Measurements from ENCODE around the gene FAM171A2.

Gene FAM171A2

DNA sequence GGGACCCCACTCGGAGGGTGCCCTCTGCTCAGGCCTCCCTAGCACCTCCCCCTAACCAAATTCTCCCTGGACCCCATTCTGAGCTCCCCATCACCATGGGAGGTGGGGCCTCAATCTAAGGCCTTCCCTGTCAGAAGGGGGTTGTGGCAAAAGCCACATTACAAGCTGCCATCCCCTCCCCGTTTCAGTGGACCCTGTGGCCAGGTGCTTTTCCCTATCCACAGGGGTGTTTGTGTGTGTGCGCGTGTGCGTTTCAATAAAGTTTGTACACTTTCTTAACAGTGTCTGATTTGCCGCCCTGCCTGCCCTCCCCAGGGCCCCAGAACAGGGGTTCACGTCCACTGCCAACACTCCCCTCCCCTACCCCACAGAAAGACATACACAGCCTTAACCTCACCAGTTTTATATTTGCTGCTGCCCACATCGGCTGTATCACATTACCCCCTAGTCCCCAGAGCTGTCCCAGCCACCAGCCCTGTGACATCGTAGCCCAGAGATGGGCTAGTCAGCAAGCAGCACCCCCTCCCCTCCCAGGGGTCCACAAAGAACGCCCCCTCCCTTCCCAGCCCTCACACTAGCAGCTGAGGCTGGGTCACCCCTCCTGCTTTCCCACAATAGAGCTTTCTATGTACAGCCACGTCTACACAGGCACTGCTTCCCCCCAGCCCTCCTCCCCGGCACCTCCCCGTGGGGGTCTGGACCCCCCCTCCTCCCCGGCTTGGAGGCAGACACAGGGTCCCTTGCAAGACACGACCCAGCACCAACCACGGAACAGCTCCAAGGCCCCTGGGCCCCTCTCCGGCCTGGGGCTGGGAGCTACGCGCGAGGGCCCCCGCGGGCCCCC lies 10.6 kb downstream of the FAM171A2 start:
- TF ChIP-seq, protein P1, sequence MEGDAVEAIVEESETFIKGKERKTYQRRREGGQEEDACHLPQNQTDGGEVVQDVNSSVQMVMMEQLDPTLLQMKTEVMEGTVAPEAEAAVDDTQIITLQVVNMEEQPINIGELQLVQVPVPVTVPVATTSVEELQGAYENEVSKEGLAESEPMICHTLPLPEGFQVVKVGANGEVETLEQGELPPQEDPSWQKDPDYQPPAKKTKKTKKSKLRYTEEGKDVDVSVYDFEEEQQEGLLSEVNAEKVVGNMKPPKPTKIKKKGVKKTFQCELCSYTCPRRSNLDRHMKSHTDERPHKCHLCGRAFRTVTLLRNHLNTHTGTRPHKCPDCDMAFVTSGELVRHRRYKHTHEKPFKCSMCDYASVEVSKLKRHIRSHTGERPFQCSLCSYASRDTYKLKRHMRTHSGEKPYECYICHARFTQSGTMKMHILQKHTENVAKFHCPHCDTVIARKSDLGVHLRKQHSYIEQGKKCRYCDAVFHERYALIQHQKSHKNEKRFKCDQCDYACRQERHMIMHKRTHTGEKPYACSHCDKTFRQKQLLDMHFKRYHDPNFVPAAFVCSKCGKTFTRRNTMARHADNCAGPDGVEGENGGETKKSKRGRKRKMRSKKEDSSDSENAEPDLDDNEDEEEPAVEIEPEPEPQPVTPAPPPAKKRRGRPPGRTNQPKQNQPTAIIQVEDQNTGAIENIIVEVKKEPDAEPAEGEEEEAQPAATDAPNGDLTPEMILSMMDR (IDR thresholded peaks at IDR 0.05; ENCODE audit: low read depth, low read length), result no peak
- no peak overlapping the region for H3K4me3 ChIP-seq (ENCODE audit: low read depth, low read length)

DNA sequence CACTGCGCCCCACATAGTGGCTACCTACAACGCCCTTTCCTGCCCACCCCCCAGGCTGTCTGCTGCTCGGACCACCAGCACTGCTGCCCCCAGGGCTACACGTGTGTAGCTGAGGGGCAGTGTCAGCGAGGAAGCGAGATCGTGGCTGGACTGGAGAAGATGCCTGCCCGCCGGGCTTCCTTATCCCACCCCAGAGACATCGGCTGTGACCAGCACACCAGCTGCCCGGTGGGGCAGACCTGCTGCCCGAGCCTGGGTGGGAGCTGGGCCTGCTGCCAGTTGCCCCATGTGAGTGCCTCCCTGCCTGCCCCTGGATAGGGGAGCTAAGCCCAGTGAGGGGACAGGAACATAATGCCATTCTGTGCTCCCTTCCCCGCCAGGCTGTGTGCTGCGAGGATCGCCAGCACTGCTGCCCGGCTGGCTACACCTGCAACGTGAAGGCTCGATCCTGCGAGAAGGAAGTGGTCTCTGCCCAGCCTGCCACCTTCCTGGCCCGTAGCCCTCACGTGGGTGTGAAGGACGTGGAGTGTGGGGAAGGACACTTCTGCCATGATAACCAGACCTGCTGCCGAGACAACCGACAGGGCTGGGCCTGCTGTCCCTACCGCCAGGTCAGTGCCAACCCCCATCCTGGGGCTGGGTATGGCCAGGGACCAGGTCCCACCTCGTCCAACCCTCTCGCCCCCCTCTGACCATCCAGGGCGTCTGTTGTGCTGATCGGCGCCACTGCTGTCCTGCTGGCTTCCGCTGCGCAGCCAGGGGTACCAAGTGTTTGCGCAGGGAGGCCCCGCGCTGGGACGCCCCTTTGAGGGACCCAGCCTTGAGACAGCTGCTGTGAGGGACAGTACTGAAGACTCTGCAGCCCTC lies 11.5 kb downstream of the FAM171A2 start:
- TF ChIP-seq, protein P1 (IDR thresholded peaks at IDR 0.05; ENCODE audit: low read depth, low read length), result no peak
- no peak overlapping the region for H3K4me3 ChIP-seq (ENCODE audit: low read depth, low read length)

DNA sequence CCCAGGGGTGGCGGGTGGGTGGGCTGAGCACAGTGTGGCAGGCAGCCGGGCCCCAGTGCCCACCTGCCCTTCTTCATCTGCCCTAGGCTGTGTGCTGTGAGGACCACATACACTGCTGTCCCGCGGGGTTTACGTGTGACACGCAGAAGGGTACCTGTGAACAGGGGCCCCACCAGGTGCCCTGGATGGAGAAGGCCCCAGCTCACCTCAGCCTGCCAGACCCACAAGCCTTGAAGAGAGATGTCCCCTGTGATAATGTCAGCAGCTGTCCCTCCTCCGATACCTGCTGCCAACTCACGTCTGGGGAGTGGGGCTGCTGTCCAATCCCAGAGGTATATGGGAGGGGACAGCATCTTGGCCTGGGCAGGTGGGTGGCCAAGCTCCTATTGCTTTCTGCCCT lies 12.2 kb downstream of the FAM171A2 start:
- H3K4me3 ChIP-seq (ENCODE audit: low read depth, low read length), result no peak overlapping the region

DNA sequence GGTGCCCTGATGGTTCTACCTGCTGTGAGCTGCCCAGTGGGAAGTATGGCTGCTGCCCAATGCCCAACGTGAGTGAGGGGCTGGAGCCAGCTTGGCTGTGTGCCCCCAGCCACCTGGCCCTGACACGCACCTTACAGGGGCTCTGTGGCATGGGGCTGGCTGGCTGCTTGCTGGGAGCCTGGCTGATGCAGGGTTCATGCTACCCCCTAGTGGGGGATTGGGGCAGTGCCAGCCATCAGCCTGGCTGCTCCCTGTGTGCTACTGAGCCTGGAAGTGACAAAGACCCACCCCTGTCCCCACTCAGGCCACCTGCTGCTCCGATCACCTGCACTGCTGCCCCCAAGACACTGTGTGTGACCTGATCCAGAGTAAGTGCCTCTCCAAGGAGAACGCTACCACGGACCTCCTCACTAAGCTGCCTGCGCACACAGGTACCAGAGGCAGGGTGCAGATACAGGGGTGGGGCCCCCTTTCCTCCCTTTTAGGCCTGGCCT lies 12.9 kb downstream of the FAM171A2 start:
- no peak overlapping the region for H3K4me3 ChIP-seq (ENCODE audit: low read depth, low read length)
- TF ChIP-seq, protein P1 (IDR thresholded peaks at IDR 0.05; ENCODE audit: low read depth, low read length), result peak; percentile 92

More for the DNA sequence above, 12.2 kb downstream of the FAM171A2 start:
- TF ChIP-seq, protein P1 (IDR thresholded peaks at IDR 0.05; ENCODE audit: low read depth, low read length), result no peak

DNA sequence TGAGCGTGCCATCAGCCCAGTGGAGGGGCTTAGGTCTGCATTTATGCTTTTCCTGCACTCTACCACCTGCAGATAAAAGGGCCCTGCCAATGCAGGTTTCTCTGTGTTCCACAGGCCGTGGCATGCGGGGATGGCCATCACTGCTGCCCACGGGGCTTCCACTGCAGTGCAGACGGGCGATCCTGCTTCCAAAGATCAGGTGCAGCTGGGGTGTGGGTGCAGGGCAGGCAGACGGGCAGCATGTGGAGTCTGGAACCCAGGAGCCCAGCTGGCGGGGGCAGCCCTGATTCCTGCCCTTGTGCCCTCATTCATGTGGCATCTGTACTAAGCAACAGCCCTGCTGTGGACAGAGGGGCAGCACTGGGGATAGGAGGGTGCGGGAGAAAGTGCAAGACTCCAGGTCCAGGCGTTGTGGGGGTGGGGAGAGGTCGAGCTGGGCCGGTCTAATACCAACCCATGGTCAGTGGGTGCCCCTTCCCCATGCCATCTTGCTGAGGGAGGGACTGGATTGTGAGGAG lies 14.0 kb downstream of the FAM171A2 start:
- TF ChIP-seq, protein P1 (IDR thresholded peaks at IDR 0.05; ENCODE audit: low read depth, low read length), result no peak
- H3K4me3 ChIP-seq (ENCODE audit: low read depth, low read length), result no peak overlapping the region

DNA sequence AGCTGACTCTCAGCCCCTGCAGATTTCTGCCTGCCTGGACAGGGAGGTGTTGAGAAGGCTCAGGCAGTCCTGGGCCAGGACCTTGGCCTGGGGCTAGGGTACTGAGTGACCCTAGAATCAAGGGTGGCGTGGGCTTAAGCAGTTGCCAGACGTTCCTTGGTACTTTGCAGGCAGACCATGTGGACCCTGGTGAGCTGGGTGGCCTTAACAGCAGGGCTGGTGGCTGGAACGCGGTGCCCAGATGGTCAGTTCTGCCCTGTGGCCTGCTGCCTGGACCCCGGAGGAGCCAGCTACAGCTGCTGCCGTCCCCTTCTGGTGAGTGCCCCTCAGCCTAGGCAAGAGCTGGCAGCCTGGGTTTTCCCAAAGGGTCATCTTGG lies 14.7 kb downstream of the FAM171A2 start:
- no peak overlapping the region for H3K4me3 ChIP-seq (ENCODE audit: low read depth, low read length)
- TF ChIP-seq, protein P1 (IDR thresholded peaks at IDR 0.05; ENCODE audit: low read depth, low read length), result no peak
